ENCODE data around the gene CHD1. TPM values are rescaled to one million over a fixed set of nuclear protein-coding genes. Genes with fewer than 3 reads are reported as not detected.
A peak's percentile ranks its signal among the peaks of the same experiment; 100 is the strongest.
"Not testable (repeated sequence)": the region's sequence is repeated elsewhere in the genome, so short reads cannot be mapped to it uniquely, and the experiment has no call there.

Gene CHD1
- total and polyA plus RNA-seq, 2 experiments from 2014 or later, result 11.4 to 47.2 TPM

- Histone ChIP-seq H3K27me3 (no peaks in the 10 kb centered on the region), H3K4me3 (no peak overlapping the region), H3K4me1 (ENCODE audit: low read depth) (no peaks in the 10 kb centered on the region), H3K27ac (no peak overlapping the region), H3K36me3 (no peaks in the 10 kb centered on the region), H3K9me3 (ENCODE audit: low read depth) (no peaks in the 10 kb centered on the region)
- no peak for DNase-seq (ENCODE audit: low read depth in 1 of 2, low spot score in 1 of 2)
- TF ChIP-seq CTCF (IDR thresholded peaks at IDR 0.05; ENCODE audit: low read depth, low read length), result no peak
Measured at GRCh38 chr5:98961665-98962344, 33.0 kb upstream of the CHD1 start.

- Histone ChIP-seq H3K27me3 (no peaks in the 10 kb centered on the region), H3K27ac (no peak overlapping the region), H3K9me3 (ENCODE audit: low read depth) (no peaks in the 10 kb centered on the region), H3K36me3 (no peaks in the 10 kb centered on the region), H3K4me3 (no peak overlapping the region), H3K4me1 (ENCODE audit: low read depth) (no peaks in the 10 kb centered on the region)
- DNase-seq (ENCODE audit: low read depth in 1 of 2, low spot score in 1 of 2), result no peak
- no peak for TF ChIP-seq CTCF (IDR thresholded peaks at IDR 0.05; ENCODE audit: low read depth, low read length)
Measured at GRCh38 chr5:98957307-98957706, 28.5 kb upstream of the CHD1 start.

GRCh38 chr5:98955888-98956287, 27.1 kb upstream of the CHD1 start:
- not testable (repeated sequence) for H3K4me1 ChIP-seq (ENCODE audit: low read depth); H3K27me3 ChIP-seq; DNase-seq (ENCODE audit: low read depth in 1 of 2, low spot score in 1 of 2)

GRCh38 chr5:98955471-98955870, 26.7 kb upstream of the CHD1 start:
- H3K27me3 ChIP-seq; H3K4me3 ChIP-seq; H3K36me3 ChIP-seq; H3K27ac ChIP-seq; H3K4me1 ChIP-seq (ENCODE audit: low read depth); H3K9me3 ChIP-seq (ENCODE audit: low read depth); DNase-seq (ENCODE audit: low read depth in 1 of 2, low spot score in 1 of 2): not testable (repeated sequence)

More at GRCh38 chr5:98955888-98956287, 27.1 kb upstream of the CHD1 start:
- H3K36me3 ChIP-seq; H3K4me3 ChIP-seq; H3K27ac ChIP-seq; H3K9me3 ChIP-seq (ENCODE audit: low read depth): not testable (repeated sequence)

GRCh38 chr5:98954392-98955028, 25.7 kb upstream of the CHD1 start:
- H3K36me3 ChIP-seq, result no peaks in the 10 kb centered on the region
- no peaks in the 10 kb centered on the region for H3K9me3 ChIP-seq (ENCODE audit: low read depth)
- no peak for DNase-seq (ENCODE audit: low read depth in 1 of 2, low spot score in 1 of 2)
- no peak for TF ChIP-seq CTCF (IDR thresholded peaks at IDR 0.05; ENCODE audit: low read depth, low read length)
- no peaks in the 10 kb centered on the region for H3K4me1 ChIP-seq (ENCODE audit: low read depth)
- H3K27me3 ChIP-seq, result no peaks in the 10 kb centered on the region
- no peak overlapping the region for H3K27ac ChIP-seq
- H3K4me3 ChIP-seq, result no peak overlapping the region

- DNase-seq (ENCODE audit: low read depth in 1 of 2, low spot score in 1 of 2), result peak in 1 of 2 donors; percentile 79
- H3K4me1 ChIP-seq (ENCODE audit: low read depth), result peaks cover 12% of the 10 kb centered on the region
- no peak overlapping the region for H3K4me3 ChIP-seq
- H3K9me3 ChIP-seq (ENCODE audit: low read depth), result no peaks in the 10 kb centered on the region
- no peak overlapping the region for H3K27ac ChIP-seq
- H3K36me3 ChIP-seq, result no peaks in the 10 kb centered on the region
- H3K27me3 ChIP-seq, result no peaks in the 10 kb centered on the region
- TF ChIP-seq CTCF (IDR thresholded peaks at IDR 0.05; ENCODE audit: low read depth, low read length), result no peak
Measured at GRCh38 chr5:98942847-98943246, 14.0 kb upstream of the CHD1 start.

Measured in cardiac muscle cell (in vitro differentiated cells and primary cell).